Jurkat, Clone E6-1 (cell line): ENCODE results near the gene PCSK4.

Experiments used
- DNase-seq: peaks from one replicate; pipeline ENCODE4 v3.0.0-alpha.2; 2011; ENCODE audit warnings: low read depth, low spot score
- H3K4me3 ChIP-seq: 2 replicates; pipeline ENCODE4 v1.5.1; 2011; ENCODE audit warnings: mild to moderate bottlenecking, low read length, control low read depth, moderate library complexity

Gene PCSK4

DNA sequence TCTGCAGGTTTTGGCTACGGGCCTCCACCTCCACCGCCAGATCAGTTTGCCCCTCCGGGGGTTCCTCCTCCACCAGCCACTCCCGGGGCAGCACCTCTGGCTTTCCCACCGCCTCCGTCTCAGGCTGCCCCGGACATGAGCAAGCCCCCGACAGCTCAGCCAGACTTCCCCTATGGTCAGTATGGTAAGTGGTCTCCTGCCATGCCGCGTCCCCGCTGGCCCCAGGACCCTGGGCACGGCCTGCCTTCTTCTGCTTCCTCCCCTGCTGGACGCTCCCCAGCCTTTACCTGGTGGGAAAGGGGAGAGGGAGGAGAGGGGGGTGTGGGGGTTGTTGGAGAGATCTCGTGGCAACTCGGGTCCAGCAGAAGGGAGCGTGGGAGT lies 57.7 kb downstream of the PCSK4 start:
- no peak overlapping the region for H3K4me3 ChIP-seq
- no peak for DNase-seq

DNA sequence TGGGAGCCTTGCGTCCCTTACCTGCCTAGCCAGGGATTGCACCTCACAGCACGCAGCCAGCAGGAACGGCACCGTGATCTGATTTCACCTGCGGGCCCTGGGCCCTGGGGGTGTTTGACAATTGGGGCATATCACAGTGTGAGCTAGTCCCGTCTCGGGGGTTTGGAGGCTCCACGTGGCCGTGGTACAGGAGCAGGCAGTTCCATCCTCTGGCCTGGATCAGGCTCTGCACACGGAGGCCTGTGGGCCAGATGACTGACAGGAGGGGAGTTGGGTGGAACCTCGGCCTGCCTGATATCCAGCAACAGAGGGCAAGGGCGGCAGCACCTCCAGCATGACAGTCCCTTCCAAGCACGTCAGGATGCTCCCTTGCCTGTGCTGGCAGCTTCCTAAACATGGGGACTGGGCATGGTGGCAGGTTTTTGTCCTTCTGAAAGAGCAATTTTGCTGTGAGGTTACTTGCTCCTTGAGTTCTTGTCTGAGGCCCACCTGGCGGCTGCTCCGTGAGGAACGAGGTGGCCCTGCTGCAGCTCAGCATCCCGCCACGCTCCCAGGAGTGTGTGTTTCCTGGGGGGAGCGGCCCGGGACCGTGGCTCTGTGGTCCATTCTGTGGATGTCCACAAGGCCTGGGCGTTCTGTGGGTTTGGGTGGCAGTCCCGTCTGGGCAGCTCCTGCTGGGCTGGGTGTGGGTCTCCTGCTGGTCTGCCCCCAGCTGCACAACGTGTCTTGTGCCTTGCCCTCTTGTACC lies 58.2 kb downstream of the PCSK4 start:
- DNase-seq: no peak
- no peak overlapping the region for H3K4me3 ChIP-seq
